ENCODE measurements around the gene ITGAX. TPM values are rescaled to one million over a fixed set of nuclear protein-coding genes. Genes with fewer than 3 reads are reported as not detected.

The ITGAX gene
- total RNA-seq, 1 donor from 2014 or later: 1.6 TPM

Other genes with a start within 250 kb of the ITGAX start
- gene BCKDK, start 246.8 kb upstream of the ITGAX start, total RNA-seq: 12.6 TPM
- 41.2 TPM for gene KAT8, start 237.5 kb upstream of the ITGAX start, total RNA-seq
- not detected for gene PRSS8, start 219.4 kb upstream of the ITGAX start, total RNA-seq
- not detected for gene PRSS36, start 205.1 kb upstream of the ITGAX start, total RNA-seq
- gene FUS, start 175.0 kb upstream of the ITGAX start, total RNA-seq: 50.4 TPM
- 6.6 TPM for gene PYCARD, start 152.4 kb upstream of the ITGAX start, total RNA-seq
- 2.3 TPM for gene TRIM72, start 141.1 kb upstream of the ITGAX start, total RNA-seq
- 0.78 TPM for gene PYDC1, start 138.0 kb upstream of the ITGAX start, total RNA-seq
- gene ITGAM, start 95.2 kb upstream of the ITGAX start, total RNA-seq: 4.7 TPM
- gene ITGAD, start 38.2 kb downstream of the ITGAX start, total RNA-seq: not detected
- gene COX6A2, start 73.2 kb downstream of the ITGAX start, total RNA-seq: not detected
- gene ZNF843, start 87.6 kb downstream of the ITGAX start, total RNA-seq: 0.94 TPM
- 8.4 TPM for gene ARMC5, start 104.3 kb downstream of the ITGAX start, total RNA-seq
- gene TGFB1I1, start 117.0 kb downstream of the ITGAX start, total RNA-seq: 3.7 TPM
- gene SLC5A2, start 127.9 kb downstream of the ITGAX start, total RNA-seq: 0.62 TPM
- gene RUSF1, start 153.2 kb downstream of the ITGAX start, total RNA-seq: 34.5 TPM
- 8.1 TPM for gene AHSP, start 172.7 kb downstream of the ITGAX start, total RNA-seq